Measurements from ENCODE around the gene ZNF672.

ZNF672 gene

GRCh38 chr1:248860007-248860406, 22.0 kb downstream of the ZNF672 start:
- DNase-seq: no peak
- in situ Hi-C loops (cut with HindIII; ENCODE audit: low pct_ligation_motif_present, low sequenced_read_pairs): no loop called here
- no peak for TF ChIP-seq CTCF (IDR thresholded peaks at IDR 0.05; ENCODE audit: low read depth, low read length, missing control alignments)
- H3K36me3 ChIP-seq (replicated peaks): peaks cover 4% of the 10 kb centered on the region
- H3K27ac ChIP-seq: no peak overlapping the region
- no peak overlapping the region for H3K4me3 ChIP-seq (ENCODE audit: low read depth, low read length)
- no peaks in the 10 kb centered on the region for H3K27me3 ChIP-seq (replicated peaks)

GRCh38 chr1:248861616-248862015, 23.6 kb downstream of the ZNF672 start:
- no peaks in the 10 kb centered on the region for H3K27me3 ChIP-seq (replicated peaks)
- H3K4me3 ChIP-seq (ENCODE audit: low read depth, low read length): no peak overlapping the region
- H3K27ac ChIP-seq: no peak overlapping the region
- no peak for DNase-seq
- no peak for TF ChIP-seq CTCF (IDR thresholded peaks at IDR 0.05; ENCODE audit: low read depth, low read length, missing control alignments)
- H3K36me3 ChIP-seq (replicated peaks): no peaks in the 10 kb centered on the region
- in situ Hi-C loops (cut with HindIII; ENCODE audit: low pct_ligation_motif_present, low sequenced_read_pairs): no loop called here

- DNase-seq: no peak
- no peaks in the 10 kb centered on the region for H3K27me3 ChIP-seq (replicated peaks)
- in situ Hi-C loops (cut with HindIII; ENCODE audit: low pct_ligation_motif_present, low sequenced_read_pairs): no loop called here
- peak overlapping the region; percentile 68 for H3K4me3 ChIP-seq (ENCODE audit: low read depth, low read length)
- no peak for TF ChIP-seq CTCF (IDR thresholded peaks at IDR 0.05; ENCODE audit: low read depth, low read length, missing control alignments)
- H3K27ac ChIP-seq: no peak overlapping the region
- H3K36me3 ChIP-seq (replicated peaks): no peaks in the 10 kb centered on the region
Measured at GRCh38 chr1:248862695-248862997, 24.6 kb downstream of the ZNF672 start.

GRCh38 chr1:248862998-248863881, 25.2 kb downstream of the ZNF672 start:
- peak; percentile 60 for DNase-seq
- peak overlapping the region; percentile 68 for H3K4me3 ChIP-seq (ENCODE audit: low read depth, low read length)
- TF ChIP-seq CTCF (IDR thresholded peaks at IDR 0.05; ENCODE audit: low read depth, low read length, missing control alignments): no peak
- H3K36me3 ChIP-seq (replicated peaks): no peaks in the 10 kb centered on the region
- H3K27ac ChIP-seq: no peak overlapping the region
- in situ Hi-C loops (cut with HindIII; ENCODE audit: low pct_ligation_motif_present, low sequenced_read_pairs): no loop called here
- no peaks in the 10 kb centered on the region for H3K27me3 ChIP-seq (replicated peaks)

- no peak for DNase-seq
- Histone ChIP-seq H3K27me3 (replicated peaks) (no peaks in the 10 kb centered on the region), H3K27ac (no peak overlapping the region), H3K36me3 (replicated peaks) (no peaks in the 10 kb centered on the region), H3K4me3 (ENCODE audit: low read depth, low read length) (no peak overlapping the region)
- no peak for TF ChIP-seq CTCF (IDR thresholded peaks at IDR 0.05; ENCODE audit: low read depth, low read length, missing control alignments)
- in situ Hi-C loops (cut with HindIII; ENCODE audit: low pct_ligation_motif_present, low sequenced_read_pairs): no loop called here
Measured at GRCh38 chr1:248871837-248872401, 33.9 kb downstream of the ZNF672 start.

Data from brain microvascular endothelial cell (primary cell).